CD14-positive monocyte (primary cell): ENCODE measurements around the gene GRK3. TPM values are rescaled to one million over a fixed set of nuclear protein-coding genes. Genes with fewer than 3 reads are reported as not detected.
"Not testable (repeated sequence)": the region's sequence is repeated elsewhere in the genome, so short reads cannot be mapped to it uniquely, and the experiment has no call there.

Experiments used
- DNase-seq, 3 donors: peaks; one replicate each; pipeline ENCODE4 v3.0.0-alpha.2; 2011 to 2022
- H2AFZ ChIP-seq: 2 replicates; pipeline ENCODE4 v1.6.0; 2012; ENCODE audit warnings: mild to moderate bottlenecking, low read depth, low read length, inconsistent platforms; ENCODE audit not compliant: insufficient read depth, poor library complexity, severe bottlenecking
- H3K27ac ChIP-seq, 2 donors: 1 replicate in 1 of 2; 2 replicates in 1 of 2; pipeline ENCODE4 v1.5.1; 2012 to 2013; ENCODE audit warnings: low read length in 2 of 2, control low read depth in 1 of 2, inconsistent platforms in 1 of 2, low read depth in 1 of 2, mild to moderate bottlenecking in 1 of 2
- H3K27me3 ChIP-seq, 2 donors: one replicate each; pipeline versions ENCODE4 v1.6.0 to v1.6.1; 2011 to 2013; ENCODE audit warnings: low read length in 2 of 2; ENCODE audit not compliant: control insufficient read depth in 2 of 2, insufficient read depth in 2 of 2
- H3K36me3 ChIP-seq, 2 donors: replicated peaks in 1 of 2; 1 replicate in 1 of 2; 2 replicates in 1 of 2; pipeline versions ENCODE4 v1.5.1 to v1.6.1; 2012 to 2013; ENCODE audit warnings: low read length in 2 of 2, control low read depth in 1 of 2, inconsistent platforms in 1 of 2, mild to moderate bottlenecking in 1 of 2; ENCODE audit not compliant: insufficient read depth in 2 of 2, control insufficient read depth in 1 of 2
- H3K4me1 ChIP-seq, 2 donors: 1 replicate in 1 of 2; 2 replicates in 1 of 2; pipeline versions ENCODE4 v1.5.1 to v1.6.1; 2012 to 2013; ENCODE audit warnings: low read length in 2 of 2, control low read depth in 1 of 2, inconsistent platforms in 1 of 2, mild to moderate bottlenecking in 1 of 2, moderate library complexity in 1 of 2; ENCODE audit not compliant: insufficient read depth in 2 of 2, control insufficient read depth in 1 of 2
- H3K4me2 ChIP-seq: replicated peaks from 2 replicates; pipeline ENCODE3; 2012; ENCODE audit warnings: low read length, moderate library complexity, mild to moderate bottlenecking; ENCODE audit not compliant: poor library complexity, severe bottlenecking; ENCODE audit errors: extremely low read depth
- H3K4me3 ChIP-seq, 3 experiments: fragments of 200-600 bp in 1 of 3; sonication (generic) in 1 of 3; replicated peaks in 1 of 3; 1 replicate in 2 of 3; 2 replicates in 1 of 3; pipeline ENCODE4 v1.5.1; 2011 to 2013; ENCODE audit warnings: low read length in 3 of 3, mild to moderate bottlenecking in 3 of 3, control low read depth in 2 of 3, low read depth in 2 of 3, inconsistent platforms in 1 of 3, moderate library complexity in 1 of 3
- H3K79me2 ChIP-seq: 2 replicates; pipeline ENCODE4 v1.6.0; 2012; ENCODE audit warnings: mild to moderate bottlenecking, control low read depth, inconsistent platforms, low read length, moderate library complexity; ENCODE audit not compliant: insufficient read depth
- H3K9ac ChIP-seq: 2 replicates; pipeline ENCODE4 v1.6.0; 2017; ENCODE audit warnings: low read length, mild to moderate bottlenecking; ENCODE audit not compliant: insufficient read depth, poor library complexity, severe bottlenecking
- H3K9me3 ChIP-seq, 2 donors: replicated peaks in 1 of 2; 1 replicate in 1 of 2; 2 replicates in 1 of 2; pipeline versions ENCODE4 v1.5.1 to v1.6.1; 2012 to 2013; ENCODE audit warnings: low read length in 2 of 2, control low read depth in 1 of 2; ENCODE audit not compliant: control insufficient read depth in 1 of 2, insufficient read depth in 1 of 2
- H4K20me1 ChIP-seq: 2 replicates; pipeline ENCODE4 v1.6.0; 2012; ENCODE audit warnings: mild to moderate bottlenecking, low read length, control low read depth, moderate library complexity; ENCODE audit not compliant: insufficient read depth
- H3K27ac Mint-ChIP-seq, 7 donors: one replicate each; pipeline ENCODE4 v1.8.0; 2020; ENCODE audit warnings: mild to moderate bottlenecking in 7 of 7, mixed read lengths in 7 of 7, moderate library complexity in 6 of 7, inconsistent platforms in 2 of 7
- H3K27me3 Mint-ChIP-seq, 3 donors: one replicate each; pipeline ENCODE4 v1.8.0; 2021 to 2022; ENCODE audit warnings: low read depth in 3 of 3, mild to moderate bottlenecking in 3 of 3, mixed read lengths in 3 of 3, moderate library complexity in 3 of 3, inconsistent platforms in 1 of 3
- H3K36me3 Mint-ChIP-seq, 2 donors: one replicate each; pipeline ENCODE4 v1.8.0; 2020; ENCODE audit warnings: mixed read lengths in 2 of 2, inconsistent platforms in 1 of 2, mild to moderate bottlenecking in 1 of 2
- H3K4me1 Mint-ChIP-seq: one replicate; pipeline ENCODE4 v1.8.0; 2020; ENCODE audit warnings: mild to moderate bottlenecking, mixed read lengths
- H3K4me3 Mint-ChIP-seq, 2 donors: one replicate each; pipeline ENCODE4 v1.8.0; 2020; ENCODE audit warnings: mild to moderate bottlenecking in 2 of 2, mixed read lengths in 2 of 2, moderate library complexity in 1 of 2
- H3K9me3 Mint-ChIP-seq, 7 donors: one replicate each; pipeline ENCODE4 v1.8.0; 2020 to 2022; ENCODE audit warnings: mixed read lengths in 7 of 7, mild to moderate bottlenecking in 6 of 7, moderate library complexity in 6 of 7, inconsistent platforms in 2 of 7
- WGBS: methylation state at CpG from one replicate; pipeline ENCODE4 v1.1.5; 2013; ENCODE audit warnings: missing lambda C conversion rate; ENCODE audit not compliant: insufficient coverage; 5-methylcytosine and 5-hydroxymethylcytosine counted together
- intact Hi-C, 2 donors: fragments of 100-400 bp; cut with micrococcal nuclease; formaldehyde crosslinking; loops; one replicate each; pipeline versions ENCODE4 v1.15.0 to v1.15.1; 2023
- polyA plus RNA-seq, 3 donors: library from polyadenylated mRNA; depleted of rRNA in 1 of 3; unstranded in 2 of 3; stranded (reverse) in 1 of 3; fragments of 300-500 nt in 2 of 3; fragments of >200 nt in 1 of 3; fragmentation: Illumina TruSeq in 2 of 3; gene quantifications; 1 replicate in 2 of 3; 2 replicates in 1 of 3; pipeline ENCODE4 v1.2.3, GENCODE V29; 2012 to 2021
- TF ChIP-seq, protein P1 (sequence below): fragments of 200-600 bp; IDR thresholded peaks from one replicate; pipeline ENCODE4 v1.8.0; 2022; ENCODE audit warnings: antibody characterized with exemption, mild to moderate bottlenecking

Gene GRK3
- polyA plus RNA-seq, 3 donors: 8.3 to 33.3 (median 9.6) TPM

DNA sequence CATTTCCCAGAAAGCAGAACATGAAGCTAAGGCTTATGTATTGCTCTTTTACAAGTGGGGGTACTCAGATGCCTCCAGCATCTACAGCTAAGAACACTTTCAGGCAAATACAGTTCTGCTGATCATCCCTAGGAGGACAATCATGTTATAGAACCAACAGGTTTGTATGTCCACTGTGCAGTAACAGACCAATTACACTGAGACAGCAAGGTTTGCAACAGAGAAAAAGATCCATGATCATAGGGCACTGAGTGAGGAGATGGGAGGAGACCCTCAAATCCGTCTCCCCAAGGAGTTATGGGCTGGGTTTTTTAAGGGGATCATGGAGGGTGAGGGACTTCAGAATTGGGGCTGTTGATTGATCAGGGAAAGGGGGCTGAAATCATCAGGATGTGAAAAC lies 39.1 kb upstream of the GRK3 start:
- no peaks in the 10 kb centered on the region for H3K4me1 Mint-ChIP-seq
- H3K4me3 Mint-ChIP-seq: no peak overlapping the region
- Histone ChIP-seq H3K4me2 (no peak overlapping the region), H3K36me3 (no peaks in the 10 kb centered on the region), H4K20me1 (no peaks in the 10 kb centered on the region), H2AFZ (no peak overlapping the region), H3K27ac (no peak overlapping the region), H3K27me3 (no peaks in the 10 kb centered on the region), H3K4me3 (no peak overlapping the region), H3K9ac (no peak overlapping the region), H3K4me1 (no peaks in the 10 kb centered on the region), H3K9me3 (peaks cover 8 to 9% of the 10 kb centered on the region in 2 donors), H3K79me2 (no peaks in the 10 kb centered on the region)
- peaks cover 0 to 2% (median 1%) of the 10 kb centered on the region in 3 donors for H3K27me3 Mint-ChIP-seq
- peaks cover 15 to 25% (median 18%) of the 10 kb centered on the region in 7 donors for H3K9me3 Mint-ChIP-seq
- whole genome bisulfite sequencing: 80% methylated on average over 1 of the region's 1 CpG
- intact Hi-C loops: no loop called here
- TF ChIP-seq, protein P1, sequence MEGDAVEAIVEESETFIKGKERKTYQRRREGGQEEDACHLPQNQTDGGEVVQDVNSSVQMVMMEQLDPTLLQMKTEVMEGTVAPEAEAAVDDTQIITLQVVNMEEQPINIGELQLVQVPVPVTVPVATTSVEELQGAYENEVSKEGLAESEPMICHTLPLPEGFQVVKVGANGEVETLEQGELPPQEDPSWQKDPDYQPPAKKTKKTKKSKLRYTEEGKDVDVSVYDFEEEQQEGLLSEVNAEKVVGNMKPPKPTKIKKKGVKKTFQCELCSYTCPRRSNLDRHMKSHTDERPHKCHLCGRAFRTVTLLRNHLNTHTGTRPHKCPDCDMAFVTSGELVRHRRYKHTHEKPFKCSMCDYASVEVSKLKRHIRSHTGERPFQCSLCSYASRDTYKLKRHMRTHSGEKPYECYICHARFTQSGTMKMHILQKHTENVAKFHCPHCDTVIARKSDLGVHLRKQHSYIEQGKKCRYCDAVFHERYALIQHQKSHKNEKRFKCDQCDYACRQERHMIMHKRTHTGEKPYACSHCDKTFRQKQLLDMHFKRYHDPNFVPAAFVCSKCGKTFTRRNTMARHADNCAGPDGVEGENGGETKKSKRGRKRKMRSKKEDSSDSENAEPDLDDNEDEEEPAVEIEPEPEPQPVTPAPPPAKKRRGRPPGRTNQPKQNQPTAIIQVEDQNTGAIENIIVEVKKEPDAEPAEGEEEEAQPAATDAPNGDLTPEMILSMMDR: no peak
- H3K36me3 Mint-ChIP-seq: peaks cover 3% of the 10 kb centered on the region in 2 donors
- H3K27ac Mint-ChIP-seq: peak overlapping the region in 1 of 7 donors; percentile 30
- DNase-seq: no peak

DNA sequence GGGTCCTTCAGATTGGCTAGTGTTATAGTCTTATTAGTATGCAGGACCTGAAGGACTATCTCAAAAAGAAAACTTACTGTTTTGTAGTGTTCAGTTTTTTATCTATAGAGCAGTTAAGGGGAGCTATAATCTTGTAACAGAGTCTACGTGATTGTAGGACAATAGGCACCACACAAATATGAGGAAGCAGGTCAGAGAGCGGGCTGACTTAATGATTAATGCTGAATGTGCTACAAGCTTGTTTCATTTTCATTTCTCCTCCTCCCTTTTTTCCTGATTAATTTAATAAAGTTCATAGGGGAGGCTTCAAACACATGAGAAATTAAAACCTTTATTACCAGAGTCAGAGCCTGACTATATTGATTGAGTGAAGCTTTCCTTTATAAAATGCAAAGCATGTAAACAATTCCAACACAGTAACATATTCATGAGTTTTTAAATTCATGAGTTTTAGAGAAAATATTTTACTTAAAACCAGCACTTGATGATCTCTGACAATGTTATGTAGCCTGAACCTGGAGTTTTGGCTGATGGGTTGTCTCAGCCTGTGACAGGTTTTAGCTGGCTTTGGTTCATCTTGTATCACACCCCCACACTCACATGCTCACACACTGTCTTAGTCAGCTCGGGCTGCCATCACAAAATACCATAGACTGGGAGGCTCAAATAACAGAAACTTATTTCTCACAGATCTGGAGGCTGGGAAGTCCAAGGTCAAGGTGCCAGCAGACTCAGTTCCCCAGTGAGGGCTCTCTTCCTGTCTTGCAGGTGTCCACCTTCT lies 38.5 kb upstream of the GRK3 start:
- no CpG with 5 or more reads among the region's 3 CpGs for WGBS
- H2AFZ ChIP-seq, H3K4me3 ChIP-seq, DNase-seq, H3K4me1 Mint-ChIP-seq, H3K4me3 Mint-ChIP-seq, H3K9me3 ChIP-seq, H3K27ac Mint-ChIP-seq, H3K4me2 ChIP-seq, H3K9ac ChIP-seq, H3K36me3 ChIP-seq, H3K4me1 ChIP-seq, H3K27ac ChIP-seq, H3K79me2 ChIP-seq, intact Hi-C loops, H4K20me1 ChIP-seq, H3K27me3 ChIP-seq, H3K27me3 Mint-ChIP-seq, H3K36me3 Mint-ChIP-seq: not testable (repeated sequence)
- peaks cover 15 to 25% (median 18%) of the 10 kb centered on the region in 7 donors for H3K9me3 Mint-ChIP-seq

DNA sequence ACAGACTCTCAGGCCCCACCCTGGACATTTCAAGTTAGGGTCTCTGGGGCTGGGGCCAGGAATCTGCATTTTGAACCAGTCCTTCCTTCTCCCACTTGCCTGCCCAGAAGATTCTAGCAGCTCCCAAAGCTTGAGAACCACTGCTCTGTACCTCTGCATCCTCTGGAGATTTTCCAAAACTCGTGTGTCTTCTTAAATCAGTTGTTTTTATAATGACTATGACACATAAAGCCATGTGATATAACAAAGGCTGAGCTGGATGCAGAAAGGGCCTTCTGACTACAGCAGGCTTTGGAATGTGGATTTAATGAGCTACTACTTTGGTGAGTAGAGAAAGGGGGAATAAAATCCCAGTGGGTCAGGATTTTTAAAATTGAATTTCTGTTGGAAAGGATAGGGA lies 37.5 kb upstream of the GRK3 start:
- H3K79me2 ChIP-seq, H3K4me1 Mint-ChIP-seq, H3K4me2 ChIP-seq, H3K9ac ChIP-seq, DNase-seq, H3K9me3 ChIP-seq, H3K27me3 ChIP-seq, H3K4me1 ChIP-seq, H3K4me3 ChIP-seq, H3K27me3 Mint-ChIP-seq, intact Hi-C loops, H3K36me3 Mint-ChIP-seq, H3K27ac Mint-ChIP-seq, H3K27ac ChIP-seq, H4K20me1 ChIP-seq, H2AFZ ChIP-seq, H3K36me3 ChIP-seq, H3K4me3 Mint-ChIP-seq: not testable (repeated sequence)
- peaks cover 10 to 23% (median 14%) of the 10 kb centered on the region in 7 donors for H3K9me3 Mint-ChIP-seq
- WGBS: no CpG with 5 or more reads among the region's 1 CpG

DNA sequence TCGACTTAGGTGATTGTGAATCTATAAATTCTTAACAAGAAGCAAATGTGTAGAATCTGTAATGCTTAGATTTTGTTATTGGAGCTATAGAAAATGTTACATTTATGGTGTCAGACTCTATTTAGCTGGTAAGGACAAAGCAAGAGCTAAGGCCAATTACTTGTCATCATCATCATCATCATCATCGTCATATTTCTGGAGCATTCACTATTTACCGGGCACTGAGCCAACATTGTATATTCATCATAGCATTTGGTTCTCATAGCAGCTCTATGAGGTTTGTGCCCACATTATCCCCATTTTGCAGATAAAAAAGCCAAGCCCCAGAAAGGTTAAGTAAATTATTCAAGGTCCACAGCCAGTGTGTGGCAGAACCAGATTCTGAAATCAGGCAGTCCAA lies 36.4 kb upstream of the GRK3 start:
- H3K4me3 Mint-ChIP-seq, H3K4me1 Mint-ChIP-seq, H3K27me3 ChIP-seq, H3K4me2 ChIP-seq, H3K79me2 ChIP-seq, H3K9me3 ChIP-seq, H3K27ac Mint-ChIP-seq, H4K20me1 ChIP-seq, H2AFZ ChIP-seq, DNase-seq, H3K9ac ChIP-seq, H3K4me3 ChIP-seq, H3K27ac ChIP-seq, H3K36me3 Mint-ChIP-seq, H3K36me3 ChIP-seq, H3K4me1 ChIP-seq, intact Hi-C loops, H3K27me3 Mint-ChIP-seq: not testable (repeated sequence)
- H3K9me3 Mint-ChIP-seq: peaks cover 9 to 20% (median 13%) of the 10 kb centered on the region in 7 donors
- no CpG with 5 or more reads among the region's 3 CpGs for WGBS
